HG03565 (cell line): Measurements from ENCODE around the gene HSD17B3.
"Not testable (repeated sequence)": the region's sequence is repeated elsewhere in the genome, so short reads cannot be mapped to it uniquely, and the experiment has no call there.

Source experiments
- ATAC-seq: cut with Tn5 transposase; IDR thresholded peaks from one replicate; pipeline ENCODE4 v1.9.1; 2021; ENCODE audit warnings: mild to moderate bottlenecking, moderate library complexity; ENCODE audit not compliant: unreplicated experiment

HSD17B3 gene

DNA sequence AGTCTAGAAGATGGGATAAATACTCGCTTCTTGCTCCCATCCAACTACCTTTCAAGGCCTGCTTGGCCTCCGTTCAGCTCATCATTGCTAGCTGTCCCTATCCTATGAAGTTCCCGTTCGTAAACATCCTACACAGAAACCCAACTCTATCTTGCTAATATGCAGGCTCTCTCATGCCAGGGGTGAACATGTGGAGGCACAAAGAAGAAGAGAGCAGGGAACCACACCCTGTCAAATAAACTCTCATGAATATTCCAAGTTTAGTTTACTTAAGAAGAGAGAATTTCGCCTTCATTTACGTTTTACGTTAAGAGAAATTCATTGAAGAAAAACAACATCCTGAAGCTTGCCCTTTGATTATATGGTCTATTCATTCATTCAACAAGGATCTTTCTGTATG, 7.9 kb upstream of the HSD17B3 start:
- no peak for ATAC-seq

DNA sequence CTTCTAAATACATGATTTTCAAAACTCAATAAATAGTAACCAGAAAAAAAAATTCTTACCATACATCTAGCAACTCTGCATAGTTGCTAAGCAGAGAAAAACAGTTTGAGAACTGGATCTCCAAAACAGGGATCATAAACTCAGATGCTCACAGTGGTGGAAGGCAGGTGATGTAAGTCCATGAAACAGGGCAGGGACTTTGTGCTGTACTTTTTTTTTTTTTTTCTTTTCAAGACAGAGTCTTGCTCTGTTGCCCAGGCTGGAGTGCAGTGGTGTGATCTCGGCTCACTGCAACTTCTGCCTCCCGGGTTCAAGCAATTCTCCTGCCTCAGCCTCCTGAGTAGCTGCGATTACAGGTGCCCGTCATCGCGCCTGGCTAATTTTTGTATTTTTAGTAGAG, 5.0 kb upstream of the HSD17B3 start:
- not testable (repeated sequence) for ATAC-seq

GRCh38 chr9:96305171-96305570, 3.2 kb upstream of the HSD17B3 start:
- ATAC-seq, result no peak

GRCh38 chr9:96304230-96304629, 2.3 kb upstream of the HSD17B3 start:
- no peak for ATAC-seq

DNA sequence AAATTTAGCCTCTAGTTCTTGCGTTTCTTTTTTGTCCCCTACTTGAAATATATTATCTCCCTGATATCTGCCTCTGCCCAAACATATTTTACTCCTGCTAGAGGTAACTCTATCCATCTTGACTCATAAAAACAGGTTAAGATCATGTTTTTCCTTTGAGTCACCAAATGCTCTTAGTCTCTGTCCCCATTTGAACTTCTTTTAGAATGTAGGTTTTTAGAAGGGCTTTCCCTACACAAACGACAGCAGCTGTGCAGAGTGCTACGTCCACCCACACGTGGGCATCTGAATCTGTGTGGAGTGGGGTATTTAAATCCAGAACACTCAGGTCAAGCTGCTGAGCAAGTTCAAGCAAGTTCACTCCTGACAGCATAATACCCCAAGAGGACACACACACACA, 2.2 kb downstream of the HSD17B3 start:
- ATAC-seq, result no peak

GRCh38 chr9:96294159-96294545, 7.8 kb downstream of the HSD17B3 start:
- ATAC-seq, result no peak

- ATAC-seq, result no peak
Observed at GRCh38 chr9:96293498-96294158, 8.3 kb downstream of the HSD17B3 start.

GRCh38 chr9:96289392-96289791, 12.6 kb downstream of the HSD17B3 start:
- no peak for ATAC-seq

DNA sequence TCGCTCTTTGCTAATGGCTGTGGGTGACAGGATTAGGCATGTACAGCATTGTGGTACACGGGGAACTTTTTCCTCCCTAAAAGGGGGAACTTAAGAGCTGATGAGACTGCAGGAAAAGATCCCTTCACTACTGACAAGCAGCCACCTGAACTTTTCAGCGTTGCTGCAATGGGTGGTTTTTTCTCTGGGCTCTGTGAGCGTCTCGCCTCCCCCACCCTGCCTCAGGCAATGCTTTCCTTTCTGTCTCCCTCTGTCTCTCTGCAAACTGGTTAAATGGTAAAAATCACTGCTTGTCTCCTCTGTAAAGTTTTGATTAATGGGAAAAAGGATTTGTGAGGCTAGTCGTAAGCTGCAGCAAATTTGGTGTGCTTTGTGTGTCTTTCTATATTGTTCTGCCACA, 20.3 kb downstream of the HSD17B3 start:
- ATAC-seq, result no peak

- no peak for ATAC-seq
Observed at GRCh38 chr9:96279932-96280331, 22.0 kb downstream of the HSD17B3 start.

- ATAC-seq, result no peak
Observed at GRCh38 chr9:96274939-96275338, 27.0 kb downstream of the HSD17B3 start.

DNA sequence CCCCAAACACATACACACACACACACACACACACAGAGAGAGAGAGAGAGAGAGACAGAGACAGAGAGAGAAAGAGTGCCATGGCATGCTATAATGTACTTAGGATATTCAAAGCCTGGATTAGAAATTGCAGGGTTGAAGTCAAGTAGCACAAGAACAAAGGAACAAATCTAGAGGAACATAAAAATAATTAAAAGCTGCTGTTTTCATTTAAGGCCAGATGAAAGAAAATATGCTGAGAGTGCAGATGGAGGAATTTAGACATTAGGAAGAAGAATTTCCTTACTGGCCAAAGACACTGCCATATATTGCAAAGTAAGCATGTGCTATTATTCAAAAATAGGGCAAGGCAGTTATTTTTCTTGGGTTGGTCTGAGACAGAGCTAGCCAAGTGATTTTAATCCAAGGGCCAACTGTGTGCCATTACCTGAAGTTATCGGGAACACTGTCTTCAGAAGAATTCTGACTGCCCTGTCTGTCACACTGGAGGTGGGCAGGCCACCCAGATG, 31.7 kb downstream of the HSD17B3 start:
- no peak for ATAC-seq

- no peak for ATAC-seq
Observed at GRCh38 chr9:96258967-96259366, 43.0 kb downstream of the HSD17B3 start.

DNA sequence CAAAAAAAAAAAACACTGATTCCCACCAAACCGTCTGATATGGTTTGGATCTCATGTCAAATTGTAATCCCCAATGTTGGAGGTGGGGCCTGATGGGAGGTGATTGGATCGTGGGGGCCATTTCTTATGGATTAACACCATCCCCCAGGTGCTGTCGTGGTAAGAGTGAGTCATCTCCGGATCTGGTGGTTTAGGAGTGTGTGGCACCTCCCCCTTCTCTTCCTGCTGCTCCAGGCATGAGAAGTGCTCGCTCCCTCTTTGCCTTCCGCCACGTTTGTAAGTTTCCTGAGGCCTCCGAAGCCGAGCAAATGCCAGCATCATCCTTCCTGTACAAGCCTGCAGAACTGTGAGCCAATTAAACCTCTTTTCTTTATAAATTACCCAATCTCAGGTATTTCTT, 45.2 kb downstream of the HSD17B3 start:
- no peak for ATAC-seq

GRCh38 chr9:96255698-96256097, 46.3 kb downstream of the HSD17B3 start:
- ATAC-seq, result no peak

DNA sequence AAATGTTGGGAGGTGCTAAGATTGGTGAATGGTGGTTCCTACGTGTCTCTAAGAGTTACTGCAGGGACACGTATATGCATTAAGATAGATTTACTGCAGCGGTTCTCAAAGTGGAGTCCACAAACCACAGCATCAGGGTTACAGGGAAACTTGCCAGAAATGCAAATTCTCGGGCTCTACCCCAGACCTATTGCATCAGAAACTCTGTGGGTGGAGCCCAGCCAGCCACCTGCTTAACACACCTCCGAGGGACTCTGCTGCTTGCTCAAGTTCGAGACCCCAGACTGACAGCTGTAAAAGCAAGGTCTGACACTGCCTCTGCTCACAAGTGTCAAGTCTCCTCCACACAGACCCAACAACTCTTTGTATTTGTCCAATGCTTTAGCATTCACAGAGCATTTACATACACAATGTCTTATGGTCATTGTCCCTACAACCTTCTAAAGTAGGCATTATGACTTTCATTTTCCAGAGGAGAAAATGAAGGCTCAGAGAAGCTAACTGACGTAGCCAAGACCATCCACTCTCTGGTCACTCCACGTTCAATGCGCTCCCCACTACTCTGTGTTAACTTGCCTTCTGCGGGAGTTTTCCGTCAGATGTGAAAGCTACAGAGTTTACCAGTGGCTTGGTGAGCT, 48.8 kb downstream of the HSD17B3 start:
- no peak for ATAC-seq

DNA sequence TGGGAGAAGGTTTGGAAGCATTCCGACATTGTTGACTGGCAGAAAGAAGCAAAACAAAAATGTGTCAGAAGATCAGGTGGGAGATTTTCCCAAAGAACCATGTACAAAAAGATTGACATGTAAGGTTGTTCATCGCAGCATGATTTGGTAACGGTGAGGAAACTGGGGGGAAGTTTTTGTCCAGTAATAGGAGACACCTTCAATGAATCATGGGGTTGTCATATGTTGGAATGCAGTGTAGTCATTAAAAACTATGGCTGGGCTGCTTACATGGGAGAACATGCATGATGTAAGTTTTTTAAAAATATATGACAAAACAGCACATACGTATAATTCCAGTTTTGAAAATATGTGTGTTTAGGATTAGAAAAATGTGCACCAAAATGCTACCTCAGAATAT, 50.5 kb downstream of the HSD17B3 start:
- ATAC-seq, result no peak

GRCh38 chr9:96249746-96250145, 52.2 kb downstream of the HSD17B3 start:
- ATAC-seq, result no peak

- no peak for ATAC-seq
Observed at GRCh38 chr9:96246267-96246671, 55.7 kb downstream of the HSD17B3 start.

GRCh38 chr9:96245399-96245798, 56.6 kb downstream of the HSD17B3 start:
- ATAC-seq, result no peak

DNA sequence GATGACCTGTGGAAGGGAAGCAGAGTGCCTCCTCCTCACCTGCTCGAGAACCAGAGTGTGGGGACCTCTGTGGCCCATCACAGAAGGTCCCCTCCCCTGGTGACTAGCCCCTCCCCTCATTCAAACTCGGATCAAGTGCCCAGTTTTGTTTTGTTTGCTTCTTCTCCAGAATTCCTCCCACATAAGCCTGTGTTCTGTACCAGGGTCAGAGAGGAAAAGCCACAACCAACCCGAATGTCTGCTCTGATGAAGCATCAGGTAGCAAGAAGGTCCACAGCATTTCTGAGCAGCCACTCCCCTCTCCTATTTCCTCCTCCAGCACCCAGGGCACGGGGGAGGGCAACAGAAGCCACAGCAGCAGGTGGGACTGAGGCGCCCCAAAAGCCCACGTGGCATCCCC, 58.2 kb downstream of the HSD17B3 start:
- ATAC-seq, result no peak

- ATAC-seq, result no peak
Observed at GRCh38 chr9:96242811-96243210, 59.2 kb downstream of the HSD17B3 start.

DNA sequence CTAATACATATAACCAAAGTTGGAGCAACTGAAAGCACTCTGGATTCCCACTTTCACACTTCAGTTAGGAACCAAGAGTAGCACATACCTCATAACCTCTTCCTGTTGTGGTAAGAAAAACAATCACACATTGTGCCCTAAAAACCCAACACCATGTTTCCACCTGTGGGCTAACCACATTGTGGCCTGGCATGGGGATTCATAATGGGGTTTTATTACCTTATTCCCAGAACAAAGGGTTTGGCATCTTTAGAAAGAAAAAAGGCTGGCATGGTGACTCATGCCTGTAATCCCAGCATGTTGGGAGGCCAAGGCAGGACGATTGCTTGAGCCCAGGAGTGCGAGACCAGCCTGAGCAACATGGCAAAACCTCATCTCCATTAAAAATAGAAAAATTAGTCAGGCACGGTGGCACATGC, 60.6 kb downstream of the HSD17B3 start:
- ATAC-seq, result no peak
